ENCODE measurements around the gene ARHGAP24. TPM values are rescaled to one million over a fixed set of nuclear protein-coding genes. Genes with fewer than 3 reads are reported as not detected.

ARHGAP24 gene
- total and polyA plus RNA-seq, 2 donors (not counting 3 experiments of a cell fraction or from before 2014, with no cell fraction given): 52.1 to 79.4 TPM

DNA sequence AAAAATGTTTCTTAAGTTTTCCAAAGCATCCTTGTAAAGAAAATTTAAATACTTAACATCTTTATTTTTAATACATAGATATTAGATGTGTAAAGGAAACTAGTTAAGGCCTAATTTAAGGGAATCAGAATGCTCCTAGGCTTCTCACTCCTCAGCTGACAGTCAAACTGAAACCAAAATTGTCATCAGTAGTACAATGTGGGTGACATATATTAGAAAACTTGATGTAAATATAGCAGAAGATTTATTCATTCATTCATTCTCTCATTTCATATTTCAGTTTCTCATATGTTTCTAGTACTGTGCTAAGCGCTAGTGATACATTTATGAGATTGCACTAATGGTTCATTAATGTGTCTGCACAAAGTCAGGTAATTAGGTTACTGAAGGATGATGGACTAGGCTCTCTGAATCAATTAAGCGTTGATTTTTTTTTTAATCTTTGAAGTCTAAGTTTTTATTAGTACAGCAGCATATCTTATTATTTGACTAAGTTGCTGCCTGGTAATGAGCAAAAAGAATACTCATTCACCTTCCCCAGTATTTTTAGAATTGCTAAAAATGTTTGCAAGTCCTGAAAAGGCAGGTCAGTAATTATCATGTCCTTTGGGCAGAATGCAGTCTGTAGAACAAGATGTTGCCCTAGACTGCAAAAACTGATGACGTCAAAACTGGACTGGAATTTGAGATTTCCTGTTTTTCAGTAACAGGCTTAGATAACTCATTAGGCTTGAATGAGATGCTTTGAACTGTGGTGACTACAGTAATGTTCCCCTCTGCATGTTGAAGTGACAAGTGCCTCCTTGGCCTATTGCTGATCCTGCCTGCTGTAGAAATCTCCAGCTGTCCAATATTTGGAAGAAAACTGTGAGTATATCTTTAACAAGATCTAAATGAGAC, 128.7 kb downstream of the ARHGAP24 start:
- H3K4me1 ChIP-seq (ENCODE audit: control insufficient read depth, extremely low read depth, insufficient read depth, low read length): peaks cover 4% of the 10 kb centered on the region
- no peak overlapping the region for H3K4me3 ChIP-seq (replicated peaks in 1 of 3; ENCODE audit: insufficient read depth in 1 of 3, low read depth in 1 of 3, low read length in 3 of 3)
- H3K9ac ChIP-seq (replicated peaks; ENCODE audit: extremely low read depth, insufficient read depth, low read length): no peak overlapping the region
- TF ChIP-seq, protein P1, sequence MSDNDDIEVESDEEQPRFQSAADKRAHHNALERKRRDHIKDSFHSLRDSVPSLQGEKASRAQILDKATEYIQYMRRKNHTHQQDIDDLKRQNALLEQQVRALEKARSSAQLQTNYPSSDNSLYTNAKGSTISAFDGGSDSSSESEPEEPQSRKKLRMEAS (IDR thresholded peaks at IDR 0.05; ENCODE audit: insufficient read depth, insufficient read length): no peak
- TF ChIP-seq, protein P2, sequence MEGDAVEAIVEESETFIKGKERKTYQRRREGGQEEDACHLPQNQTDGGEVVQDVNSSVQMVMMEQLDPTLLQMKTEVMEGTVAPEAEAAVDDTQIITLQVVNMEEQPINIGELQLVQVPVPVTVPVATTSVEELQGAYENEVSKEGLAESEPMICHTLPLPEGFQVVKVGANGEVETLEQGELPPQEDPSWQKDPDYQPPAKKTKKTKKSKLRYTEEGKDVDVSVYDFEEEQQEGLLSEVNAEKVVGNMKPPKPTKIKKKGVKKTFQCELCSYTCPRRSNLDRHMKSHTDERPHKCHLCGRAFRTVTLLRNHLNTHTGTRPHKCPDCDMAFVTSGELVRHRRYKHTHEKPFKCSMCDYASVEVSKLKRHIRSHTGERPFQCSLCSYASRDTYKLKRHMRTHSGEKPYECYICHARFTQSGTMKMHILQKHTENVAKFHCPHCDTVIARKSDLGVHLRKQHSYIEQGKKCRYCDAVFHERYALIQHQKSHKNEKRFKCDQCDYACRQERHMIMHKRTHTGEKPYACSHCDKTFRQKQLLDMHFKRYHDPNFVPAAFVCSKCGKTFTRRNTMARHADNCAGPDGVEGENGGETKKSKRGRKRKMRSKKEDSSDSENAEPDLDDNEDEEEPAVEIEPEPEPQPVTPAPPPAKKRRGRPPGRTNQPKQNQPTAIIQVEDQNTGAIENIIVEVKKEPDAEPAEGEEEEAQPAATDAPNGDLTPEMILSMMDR (IDR thresholded peaks at IDR 0.05; ENCODE audit: extremely low read depth in 1 of 2, insufficient read depth in 1 of 2, low read depth in 1 of 2, low read length in 2 of 2): no peak
- TF ChIP-seq JUN (IDR thresholded peaks at IDR 0.05; ENCODE audit: borderline replicate concordance, insufficient read depth, insufficient read length, low read depth) (no peak), MYC (IDR thresholded peaks at IDR 0.05; ENCODE audit: low read depth, low read length) (no peak), POLR2A (IDR thresholded peaks at IDR 0.05; ENCODE audit: low read depth, low read length) (no peak), EZH2 (IDR thresholded peaks at IDR 0.05; ENCODE audit: borderline replicate concordance, low read depth, low read length, severe bottlenecking) (no peak), POLR2AphosphoS5 (IDR thresholded peaks at IDR 0.05; ENCODE audit: insufficient read depth, low read depth, low read length) (no peak), FOS (IDR thresholded peaks at IDR 0.05; ENCODE audit: borderline replicate concordance, insufficient read depth, low read length) (no peak), GATA2 (IDR thresholded peaks at IDR 0.05; ENCODE audit: insufficient read depth, insufficient read length, low read depth, low read length) (no peak)
- H2AFZ ChIP-seq (ENCODE audit: low read depth, low read length): peak overlapping the region; percentile 16
- H3K27me3 ChIP-seq (ENCODE audit: control insufficient read depth in 2 of 2, insufficient read depth in 2 of 2, low read length in 2 of 2): peaks cover 2 to 4% of the 10 kb centered on the region in 2 experiments
- FAIRE-seq (no peak), DNase-seq (ENCODE audit: low read depth, low spot score) (peak; percentile 57)
- intact Hi-C loops (cut with micrococcal nuclease) (no loop called here), dilution Hi-C loops (cut with MboI; ENCODE audit: extremely low pct_ligation_motif_present, low sequenced_read_pairs) (no loop called here)
- ChIA-PET POLR2A (no interaction called here), CTCF (interaction anchor here (0.9 kb wide), 1 partner anchor 233 kb away, joined by 3 read pairs; no protein-coding TSS in a partner anchor)
- BruUV-seq (replicated peaks): no TSS peak
- H3K9me3 ChIP-seq (replicated peaks; ENCODE audit: control insufficient read depth, insufficient read depth, low read length): no peaks in the 10 kb centered on the region
- no peaks in the 10 kb centered on the region for H4K20me1 ChIP-seq (replicated peaks; ENCODE audit: control insufficient read depth, extremely low read depth, insufficient read depth, low read length)
- H3K27ac ChIP-seq (ENCODE audit: insufficient read depth, low read depth, low read length): no peak overlapping the region
- H3K79me2 ChIP-seq (ENCODE audit: control insufficient read depth, insufficient read depth, low read length): no peaks in the 10 kb centered on the region
- no peaks in the 10 kb centered on the region for H3K9me1 ChIP-seq (replicated peaks; ENCODE audit: control insufficient read depth, extremely low read depth, insufficient read depth, low read length)
- no peak overlapping the region for H3K4me2 ChIP-seq (ENCODE audit: insufficient read depth, low read length)
- no peaks in the 10 kb centered on the region for H3K36me3 ChIP-seq (ENCODE audit: control insufficient read depth in 2 of 2, extremely low read depth in 1 of 2, insufficient read depth in 2 of 2, low read length in 2 of 2)

Data from endothelial cell of umbilical vein (primary cell).